AG08396 (cell line): ENCODE data around the gene SLC6A9.

Experiments
- DNase-seq: peaks from one replicate; pipeline ENCODE4 v3.0.0; 2012; ENCODE audit warnings: low spot score, mixed read lengths

The SLC6A9 gene

GRCh38 chr1:43983253-43983899 lies 47.9 kb downstream of the SLC6A9 start:
- no peak for DNase-seq

GRCh38 chr1:43982808-43983207 lies 48.5 kb downstream of the SLC6A9 start:
- no peak for DNase-seq

GRCh38 chr1:43982241-43982640 lies 49.0 kb downstream of the SLC6A9 start:
- no peak for DNase-seq

DNA sequence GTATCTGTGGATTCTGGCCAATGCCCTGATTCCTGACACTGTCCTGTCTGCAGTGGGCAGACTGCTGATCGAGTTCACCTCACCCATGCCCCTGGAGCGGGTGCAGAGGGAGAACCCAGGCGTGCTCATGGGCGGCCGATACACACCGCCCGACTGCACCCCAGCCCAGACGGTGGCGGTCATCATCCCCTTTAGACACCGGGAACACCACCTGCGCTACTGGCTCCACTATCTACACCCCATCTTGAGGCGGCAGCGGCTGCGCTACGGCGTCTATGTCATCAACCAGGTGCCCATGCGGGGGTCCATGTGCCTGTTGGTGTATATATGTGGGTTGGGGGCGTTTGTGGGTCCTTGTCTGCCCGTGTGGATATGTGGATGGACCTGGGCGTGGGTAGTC lies 49.6 kb downstream of the SLC6A9 start:
- DNase-seq = no peak

DNA sequence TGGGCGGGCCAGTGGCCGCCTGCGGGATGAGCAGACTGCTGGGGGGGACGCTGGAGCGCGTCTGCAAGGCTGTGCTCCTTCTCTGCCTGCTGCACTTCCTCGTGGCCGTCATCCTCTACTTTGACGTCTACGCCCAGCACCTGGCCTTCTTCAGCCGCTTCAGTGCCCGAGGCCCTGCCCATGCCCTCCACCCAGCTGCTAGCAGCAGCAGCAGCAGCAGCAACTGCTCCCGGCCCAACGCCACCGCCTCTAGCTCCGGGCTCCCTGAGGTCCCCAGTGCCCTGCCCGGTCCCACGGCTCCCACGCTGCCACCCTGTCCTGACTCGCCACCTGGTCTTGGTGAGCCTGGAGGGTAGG lies 50.1 kb downstream of the SLC6A9 start:
- DNase-seq = no peak

- no peak for DNase-seq
These were observed 50.8 kb downstream of the SLC6A9 start for GRCh38 chr1:43980255-43981134.

DNA sequence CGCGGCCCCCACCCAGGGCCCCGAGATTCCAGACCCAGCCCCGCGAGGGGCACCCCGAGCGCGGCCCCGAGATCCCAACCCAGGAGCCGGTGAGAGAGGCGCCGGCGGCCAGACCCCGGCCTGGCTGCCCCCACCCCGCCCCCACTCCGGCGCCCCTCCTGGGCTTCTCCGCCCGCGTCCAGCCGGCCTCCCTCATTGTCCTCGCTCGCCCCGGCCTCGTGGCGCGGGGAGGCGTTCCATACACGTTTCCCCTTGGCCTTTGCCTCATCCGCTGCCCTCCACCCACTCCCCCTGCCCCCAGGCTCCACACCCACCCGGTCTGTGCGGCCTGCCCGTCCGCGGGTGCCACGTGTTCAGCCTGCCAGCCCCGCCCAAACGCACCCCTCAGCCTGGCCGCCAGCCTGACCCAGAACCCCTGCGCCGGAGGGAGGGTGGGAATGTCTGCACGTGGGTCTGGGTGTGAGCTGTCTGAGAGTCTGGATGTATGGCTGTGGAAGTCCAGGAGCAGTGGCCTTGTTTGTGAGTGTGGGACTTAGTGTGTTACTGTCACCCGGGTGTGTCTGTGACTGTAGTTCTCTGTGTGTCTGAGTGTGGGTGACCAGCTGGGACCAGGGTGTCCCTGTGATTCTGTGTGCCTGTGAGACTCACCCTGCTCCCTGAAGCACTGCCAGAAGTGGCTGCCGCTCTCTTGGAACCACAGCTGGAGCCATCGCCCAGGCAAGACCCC lies 51.6 kb downstream of the SLC6A9 start:
- peak; percentile 83 for DNase-seq

DNA sequence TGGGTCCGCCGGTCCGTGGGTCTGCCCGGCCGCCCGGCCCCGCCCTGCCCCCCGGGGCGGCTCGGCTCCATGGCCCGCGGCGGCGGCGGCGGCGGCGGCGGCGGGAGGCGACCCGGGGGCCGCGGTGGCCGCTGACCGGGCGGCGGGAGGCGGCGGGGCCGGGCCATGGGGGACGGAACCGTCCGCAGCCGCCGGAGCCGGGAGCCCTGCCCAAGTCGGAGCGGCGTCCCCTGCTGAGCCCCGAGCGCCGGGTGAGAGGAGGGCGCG lies 52.1 kb downstream of the SLC6A9 start:
- DNase-seq = no peak

- DNase-seq = peak; percentile 89
These were observed 52.6 kb downstream of the SLC6A9 start, which contains the start of gene B4GALT2 for GRCh38 chr1:43978551-43979260. Gene B4GALT2 (plus strand): TSS chr1:43979210. CDS start chr1:43981161, 1,951 bp downstream.

GRCh38 chr1:43978264-43978550 lies 53.1 kb downstream of the SLC6A9 start:
- no peak for DNase-seq

DNA sequence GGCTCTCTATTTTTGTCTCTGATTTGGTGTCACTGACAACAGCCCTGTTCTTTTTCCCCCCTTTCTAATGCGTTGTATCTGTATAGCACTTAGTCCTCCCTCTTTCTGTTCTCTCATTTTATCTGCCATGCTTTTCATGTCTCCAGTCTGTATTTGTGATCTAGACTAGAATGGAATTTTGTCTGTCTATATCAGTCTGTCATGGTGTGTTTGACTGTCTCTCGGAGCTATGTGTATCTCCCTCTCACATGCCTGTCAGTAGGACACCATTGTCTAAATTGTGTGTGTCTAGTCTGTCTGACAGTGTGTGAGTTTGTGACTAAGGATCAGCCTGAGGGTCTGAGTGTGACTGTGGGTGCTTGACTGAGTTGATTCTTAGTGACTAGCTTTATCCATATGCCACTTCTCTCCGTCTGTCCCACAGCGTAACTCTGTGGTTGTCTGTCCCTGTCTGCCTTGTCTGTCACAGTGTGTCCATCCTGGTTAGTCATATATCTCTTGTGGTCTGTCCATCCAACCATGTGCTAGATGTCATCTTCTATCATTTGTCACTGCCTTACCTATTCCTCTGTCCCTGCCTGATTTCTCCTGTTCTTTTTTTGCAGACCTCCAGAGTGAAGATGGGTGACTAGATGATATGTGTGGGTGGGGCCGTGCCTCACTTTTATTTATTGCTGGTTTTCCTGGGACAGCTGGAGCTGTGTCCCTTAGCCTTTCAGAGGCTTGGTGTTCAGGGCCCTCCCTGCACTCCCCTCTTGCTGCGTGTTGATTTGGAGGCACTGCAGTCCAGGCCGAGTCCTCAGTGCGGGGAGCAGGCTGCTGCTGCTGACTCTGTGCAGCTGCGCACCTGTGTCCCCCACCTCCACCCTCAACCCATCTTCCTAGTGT lies 53.6 kb downstream of the SLC6A9 start:
- no peak for DNase-seq

DNA sequence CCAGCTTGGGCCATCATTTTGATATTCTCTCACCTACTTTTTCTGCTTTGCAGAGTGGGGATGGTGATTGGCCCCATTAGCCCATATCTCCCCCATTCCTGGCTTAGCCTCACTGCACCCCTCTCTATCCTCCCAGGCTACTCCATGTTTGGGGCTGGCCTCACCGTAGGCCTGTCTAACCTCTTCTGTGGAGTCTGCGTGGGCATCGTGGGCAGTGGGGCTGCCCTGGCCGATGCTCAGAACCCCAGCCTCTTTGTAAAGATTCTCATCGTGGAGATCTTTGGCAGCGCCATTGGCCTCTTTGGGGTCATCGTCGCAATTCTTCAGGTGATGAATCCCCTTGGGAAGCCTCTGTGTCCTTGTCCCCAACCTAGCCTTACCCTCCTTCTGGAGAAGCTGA lies 54.4 kb downstream of the SLC6A9 start:
- DNase-seq = no peak

- DNase-seq = no peak
These were observed 55.2 kb downstream of the SLC6A9 start for GRCh38 chr1:43976045-43976444.

GRCh38 chr1:43975249-43975961 lies 55.9 kb downstream of the SLC6A9 start:
- DNase-seq = peak; percentile 72

DNA sequence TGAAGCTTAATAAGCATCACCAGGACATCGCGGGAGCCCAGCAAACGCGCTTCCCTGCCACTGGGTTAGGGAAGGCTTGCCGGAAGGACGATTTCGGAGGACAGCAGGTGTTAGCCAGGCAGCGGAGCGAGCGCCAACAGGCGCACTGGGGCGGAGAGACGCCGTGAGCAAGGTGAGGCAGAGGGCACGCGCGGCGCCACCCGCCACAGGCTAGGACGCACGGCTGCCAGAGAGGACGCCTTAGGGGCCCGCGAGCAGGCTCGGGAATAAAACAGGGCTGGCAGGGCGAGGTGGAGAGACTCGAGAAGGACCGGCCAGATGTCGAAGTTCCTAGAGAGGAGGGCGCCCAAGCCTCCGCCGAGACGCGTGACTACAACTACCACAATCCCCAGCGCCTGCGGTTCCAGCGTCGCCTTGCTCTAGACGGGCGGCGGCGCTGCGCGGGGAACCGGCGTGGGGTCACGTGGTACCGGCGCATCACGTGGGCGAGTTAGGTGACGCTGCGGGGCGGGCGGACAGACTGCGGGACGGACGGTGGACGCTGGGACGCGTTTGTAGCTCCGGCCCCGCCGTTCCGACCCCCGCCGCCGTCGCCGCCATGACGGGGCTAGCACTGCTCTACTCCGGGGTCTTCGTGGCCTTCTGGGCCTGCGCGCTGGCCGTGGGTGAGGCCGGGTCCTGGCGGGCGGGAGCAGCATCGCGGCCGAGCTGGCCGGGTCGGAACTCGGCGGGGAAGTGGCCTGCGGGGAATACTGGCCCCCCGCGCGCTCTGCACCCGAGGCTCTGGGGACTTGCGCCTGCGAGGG lies 56.6 kb downstream of the SLC6A9 start, which contains the start of gene ATP6V0B:
TSS of gene ATP6V0B (plus strand) at position 518 of the 806 bp plus-strand sequence. CDS start at position 599, 81 bp downstream.
- peak; percentile 98 for DNase-seq

- peak; percentile 39 for DNase-seq
These were observed 57.2 kb downstream of the SLC6A9 start for GRCh38 chr1:43973981-43974442.

- no peak for DNase-seq
These were observed 59.8 kb downstream of the SLC6A9 start for GRCh38 chr1:43971336-43971980.

DNA sequence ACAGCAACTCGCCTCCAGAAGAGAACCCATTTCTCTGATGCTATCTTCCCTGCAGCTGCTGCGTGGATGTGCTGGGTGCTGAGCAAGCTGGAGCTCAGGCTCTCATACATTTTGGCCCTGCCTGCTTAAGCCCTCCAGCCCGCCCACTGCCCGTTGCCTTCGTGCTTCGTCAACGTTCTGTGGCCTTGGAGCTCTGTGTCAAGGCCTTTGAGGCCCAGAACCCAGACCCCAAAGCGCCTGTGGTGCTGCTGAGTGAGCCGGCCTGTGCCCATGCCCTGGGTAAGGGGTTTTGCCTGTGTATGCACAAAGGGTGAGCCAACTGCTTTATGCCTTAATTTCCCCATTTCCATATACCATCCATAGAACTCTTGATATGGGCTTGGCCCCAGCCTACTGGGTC lies 60.4 kb downstream of the SLC6A9 start:
- DNase-seq = no peak

- DNase-seq = no peak
These were observed 60.8 kb downstream of the SLC6A9 start for GRCh38 chr1:43970502-43970901.
